GM23338 (cell line): ENCODE measurements around the gene ARID3B. TPM values are rescaled to one million over a fixed set of nuclear protein-coding genes. Genes with fewer than 3 reads are reported as not detected.

Experiments
- ATAC-seq: fragments of 200-7000 bp; cut with Tn5 transposase; 3 replicates; pipeline ENCODE4 v1.9.1; 2020
- DNase-seq: peaks from one replicate; pipeline ENCODE4 v3.0.0-alpha.2; 2015; ENCODE audit warnings: low spot score
- H2AFZ ChIP-seq: fragments of 200-600 bp; sonication (generic); 2 replicates; pipeline ENCODE4 v1.8.0; 2016; ENCODE audit warnings: antibody characterized with exemption, mild to moderate bottlenecking, moderate library complexity
- H3F3A ChIP-seq: fragments of 200-600 bp; sonication (generic); replicated peaks from 2 replicates; pipeline ENCODE4 v1.8.0; 2017; ENCODE audit warnings: antibody characterized with exemption, mixed run types, low read depth
- H3K27ac ChIP-seq: fragments of 200-600 bp; sonication (generic); 2 replicates; pipeline ENCODE4 v1.6.1; 2016; ENCODE audit warnings: low read depth
- H3K27me3 ChIP-seq: fragments of 200-600 bp; sonication (generic); 2 replicates; pipeline ENCODE4 v1.8.0; 2016; ENCODE audit warnings: mild to moderate bottlenecking, mixed run types, moderate library complexity; ENCODE audit not compliant: insufficient read depth
- H3K36me3 ChIP-seq: fragments of 200-600 bp; sonication (generic); 2 replicates; pipeline ENCODE4 v1.8.0; 2016; ENCODE audit warnings: mild to moderate bottlenecking; ENCODE audit not compliant: insufficient read depth
- H3K4me1 ChIP-seq: fragments of 200-600 bp; sonication (generic); 2 replicates; pipeline ENCODE4 v1.8.0; 2016; ENCODE audit warnings: mild to moderate bottlenecking, moderate library complexity; ENCODE audit not compliant: insufficient read depth
- H3K4me2 ChIP-seq: fragments of 200-600 bp; sonication (generic); 2 replicates; pipeline ENCODE4 v1.7.1; 2017; ENCODE audit warnings: mixed run types
- H3K4me3 ChIP-seq: fragments of 200-600 bp; sonication (generic); 2 replicates; pipeline ENCODE4 v1.6.1; 2016; ENCODE audit warnings: mixed run types
- H3K79me2 ChIP-seq: fragments of 200-600 bp; sonication (generic); replicated peaks from 2 replicates; pipeline ENCODE4 v1.8.0; 2017; ENCODE audit warnings: mild to moderate bottlenecking; ENCODE audit not compliant: insufficient read depth
- H3K9me2 ChIP-seq: fragments of 200-600 bp; sonication (generic); 2 replicates; pipeline ENCODE4 v1.8.0; 2017; ENCODE audit not compliant: insufficient read depth
- H4K20me1 ChIP-seq: fragments of 200-600 bp; sonication (generic); replicated peaks from 2 replicates; pipeline ENCODE4 v1.8.0; 2017; ENCODE audit warnings: mild to moderate bottlenecking; ENCODE audit not compliant: insufficient read depth
- H3K27ac Mint-ChIP-seq: 2 replicates; pipeline ENCODE4 v1.8.0; 2020; ENCODE audit warnings: inconsistent platforms, mild to moderate bottlenecking, moderate library complexity, mixed read lengths
- H3K27me3 Mint-ChIP-seq: 3 replicates; pipeline ENCODE4 v1.8.0; 2022; ENCODE audit warnings: low read depth, mild to moderate bottlenecking, moderate library complexity, mixed read lengths, inconsistent platforms; ENCODE audit not compliant: insufficient read depth, poor library complexity
- H3K36me3 Mint-ChIP-seq: 3 replicates; pipeline ENCODE4 v1.8.0; 2021; ENCODE audit warnings: low read depth, mild to moderate bottlenecking, inconsistent platforms, moderate library complexity, mixed read lengths
- H3K4me1 Mint-ChIP-seq: 3 replicates; pipeline ENCODE4 v1.8.0; 2020; ENCODE audit warnings: mild to moderate bottlenecking, inconsistent platforms, mixed read lengths
- H3K4me3 Mint-ChIP-seq: 3 replicates; pipeline ENCODE4 v1.8.0; 2021; ENCODE audit warnings: moderate library complexity, mild to moderate bottlenecking, inconsistent platforms, mixed read lengths
- H3K9me3 Mint-ChIP-seq: 3 replicates; pipeline ENCODE4 v1.8.0; 2020; ENCODE audit warnings: moderate library complexity, mild to moderate bottlenecking, inconsistent platforms, mixed read lengths
- ETS1 ChIP-seq: IDR thresholded peaks from 2 replicates; pipeline ENCODE4 v1.6.1; 2016; ENCODE audit warnings: antibody characterized with exemption
- EZH2 ChIP-seq: fragments of 200-600 bp; sonication (generic); IDR thresholded peaks from one replicate; pipeline ENCODE4 v1.8.0; 2017; ENCODE audit warnings: antibody characterized with exemption, mild to moderate bottlenecking, low read depth; ENCODE audit not compliant: unreplicated experiment
- EZH2phosphoT487 ChIP-seq: fragments of 200-600 bp; sonication (generic); IDR thresholded peaks from one replicate; pipeline ENCODE4 v1.8.1; 2018; ENCODE audit warnings: antibody characterized with exemption; ENCODE audit not compliant: unreplicated experiment
- JUNB ChIP-seq: IDR thresholded peaks from one replicate; pipeline ENCODE4 v1.6.1; 2016; ENCODE audit warnings: antibody characterized with exemption; ENCODE audit not compliant: unreplicated experiment
- NANOG ChIP-seq: IDR thresholded peaks from 2 replicates; pipeline ENCODE4 v1.6.1; 2016; ENCODE audit warnings: antibody characterized with exemption, borderline replicate concordance
- POLR2AphosphoS5 ChIP-seq: IDR thresholded peaks from 2 replicates; pipeline ENCODE4 v1.6.1; 2016; ENCODE audit warnings: antibody characterized with exemption, low read depth
- ZNF114 ChIP-seq: fragments of 250-450 bp; sonication (Bioruptor Pico); IDR thresholded peaks from 2 replicates; pipeline ENCODE4 v1.5.0; 2020; ENCODE audit warnings: mild to moderate bottlenecking, moderate library complexity
- ZNF331 ChIP-seq: fragments of 250-450 bp; sonication (Bioruptor Pico); IDR thresholded peaks from 2 replicates; pipeline ENCODE4 v1.5.0; 2020; ENCODE audit warnings: low read depth, mild to moderate bottlenecking, moderate library complexity
- ZNF462 ChIP-seq: fragments of 250-450 bp; sonication (Bioruptor Pico); IDR thresholded peaks from 2 replicates; pipeline ENCODE4 v1.5.0; 2020; ENCODE audit warnings: mild to moderate bottlenecking, moderate library complexity
- polyA plus RNA-seq: library from polyadenylated mRNA; unstranded; fragments of >200 nt; fragmentation: Nextera tagmentation; extraction: Ambion mirVana; gene quantifications from 2 replicates; pipeline ENCODE4 v1.2.1, GENCODE V29; 2016
- total RNA-seq: library from RNA; depleted of rRNA; stranded (reverse); fragments of >200 nt; shearing (Covaris generic); gene quantifications from 2 replicates; pipeline ENCODE4 v1.2.3, GENCODE V29; 2014
- TF ChIP-seq, protein P1 (sequence below): IDR thresholded peaks from one replicate; pipeline ENCODE4 v1.6.1; 2018; ENCODE audit warnings: antibody characterized with exemption; ENCODE audit not compliant: unreplicated experiment
- TF ChIP-seq, protein P2 (sequence below), 2 experiments: fragments of 200-600 bp in 1 of 2; sonication (generic) in 1 of 2; conservative IDR thresholded peaks; 2 replicates each; pipeline versions ENCODE4 v1.5.1 to v1.6.1; 2016 to 2017; ENCODE audit warnings: antibody characterized with exemption in 2 of 2, low read depth in 2 of 2, mild to moderate bottlenecking in 2 of 2, moderate library complexity in 1 of 2

ARID3B gene
- total and polyA plus RNA-seq, 2 experiments from 2014 or later = 65.5 to 147 TPM

DNA sequence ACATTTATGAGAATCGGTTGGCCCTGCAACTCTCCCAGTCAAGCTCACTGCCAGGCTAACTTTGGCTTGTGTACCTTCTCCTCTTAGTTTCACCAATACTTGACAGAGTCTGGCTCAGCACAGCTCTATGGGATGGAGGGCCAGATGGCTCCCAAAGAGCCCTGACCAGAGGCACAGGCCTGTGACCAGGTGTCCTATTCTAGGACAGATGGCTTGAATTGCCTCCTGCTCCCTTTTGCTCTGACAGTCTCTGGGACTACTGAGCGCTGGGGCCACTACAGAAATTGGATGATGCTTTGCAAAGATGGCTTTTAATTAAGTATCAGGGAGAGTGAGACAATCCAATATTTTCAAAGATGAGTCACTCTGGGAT, 10.3 kb upstream of the ARID3B start:
- H2AFZ ChIP-seq = no peak overlapping the region
- H4K20me1 ChIP-seq = no peaks in the 10 kb centered on the region
- no peaks in the 10 kb centered on the region for H3K36me3 Mint-ChIP-seq
- peaks cover 3% of the 10 kb centered on the region for H3K27me3 Mint-ChIP-seq
- no peaks in the 10 kb centered on the region for H3K9me2 ChIP-seq
- H3K27ac ChIP-seq = peak overlapping the region; percentile 89
- H3K4me2 ChIP-seq = peak overlapping the region; percentile 20
- peaks cover 22% of the 10 kb centered on the region for H3K4me1 ChIP-seq
- H3K27me3 ChIP-seq = no peaks in the 10 kb centered on the region
- peak overlapping the region; percentile 95 for H3K27ac Mint-ChIP-seq
- peak overlapping the region; percentile 4; the same call in 1 of the 3 replicates for H3K4me3 Mint-ChIP-seq
- H3K4me1 Mint-ChIP-seq = peaks cover 23% of the 10 kb centered on the region
- no peak overlapping the region; the same call in 1 of the 2 replicates for H3K4me3 ChIP-seq
- ATAC-seq = peak; percentile 12
- H3F3A ChIP-seq = peaks cover 3% of the 10 kb centered on the region; the same call in 1 of the 2 replicates
- no peaks in the 10 kb centered on the region for H3K79me2 ChIP-seq
- no peak for DNase-seq
- H3K36me3 ChIP-seq = no peaks in the 10 kb centered on the region
- TF ChIP-seq ZNF114 (CRISPR knock-in tag) = no peak
- TF ChIP-seq, protein P1, sequence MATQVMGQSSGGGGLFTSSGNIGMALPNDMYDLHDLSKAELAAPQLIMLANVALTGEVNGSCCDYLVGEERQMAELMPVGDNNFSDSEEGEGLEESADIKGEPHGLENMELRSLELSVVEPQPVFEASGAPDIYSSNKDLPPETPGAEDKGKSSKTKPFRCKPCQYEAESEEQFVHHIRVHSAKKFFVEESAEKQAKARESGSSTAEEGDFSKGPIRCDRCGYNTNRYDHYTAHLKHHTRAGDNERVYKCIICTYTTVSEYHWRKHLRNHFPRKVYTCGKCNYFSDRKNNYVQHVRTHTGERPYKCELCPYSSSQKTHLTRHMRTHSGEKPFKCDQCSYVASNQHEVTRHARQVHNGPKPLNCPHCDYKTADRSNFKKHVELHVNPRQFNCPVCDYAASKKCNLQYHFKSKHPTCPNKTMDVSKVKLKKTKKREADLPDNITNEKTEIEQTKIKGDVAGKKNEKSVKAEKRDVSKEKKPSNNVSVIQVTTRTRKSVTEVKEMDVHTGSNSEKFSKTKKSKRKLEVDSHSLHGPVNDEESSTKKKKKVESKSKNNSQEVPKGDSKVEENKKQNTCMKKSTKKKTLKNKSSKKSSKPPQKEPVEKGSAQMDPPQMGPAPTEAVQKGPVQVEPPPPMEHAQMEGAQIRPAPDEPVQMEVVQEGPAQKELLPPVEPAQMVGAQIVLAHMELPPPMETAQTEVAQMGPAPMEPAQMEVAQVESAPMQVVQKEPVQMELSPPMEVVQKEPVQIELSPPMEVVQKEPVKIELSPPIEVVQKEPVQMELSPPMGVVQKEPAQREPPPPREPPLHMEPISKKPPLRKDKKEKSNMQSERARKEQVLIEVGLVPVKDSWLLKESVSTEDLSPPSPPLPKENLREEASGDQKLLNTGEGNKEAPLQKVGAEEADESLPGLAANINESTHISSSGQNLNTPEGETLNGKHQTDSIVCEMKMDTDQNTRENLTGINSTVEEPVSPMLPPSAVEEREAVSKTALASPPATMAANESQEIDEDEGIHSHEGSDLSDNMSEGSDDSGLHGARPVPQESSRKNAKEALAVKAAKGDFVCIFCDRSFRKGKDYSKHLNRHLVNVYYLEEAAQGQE = no peak
- TF ChIP-seq EZH2phosphoT487 = no peak
- TF ChIP-seq ZNF462 (CRISPR knock-in tag) = no peak
- no peak for TF ChIP-seq ZNF331 (CRISPR knock-in tag)
- no peak for TF ChIP-seq EZH2
- no peak for TF ChIP-seq POLR2AphosphoS5
- TF ChIP-seq NANOG = no peak
- TF ChIP-seq, protein P2, sequence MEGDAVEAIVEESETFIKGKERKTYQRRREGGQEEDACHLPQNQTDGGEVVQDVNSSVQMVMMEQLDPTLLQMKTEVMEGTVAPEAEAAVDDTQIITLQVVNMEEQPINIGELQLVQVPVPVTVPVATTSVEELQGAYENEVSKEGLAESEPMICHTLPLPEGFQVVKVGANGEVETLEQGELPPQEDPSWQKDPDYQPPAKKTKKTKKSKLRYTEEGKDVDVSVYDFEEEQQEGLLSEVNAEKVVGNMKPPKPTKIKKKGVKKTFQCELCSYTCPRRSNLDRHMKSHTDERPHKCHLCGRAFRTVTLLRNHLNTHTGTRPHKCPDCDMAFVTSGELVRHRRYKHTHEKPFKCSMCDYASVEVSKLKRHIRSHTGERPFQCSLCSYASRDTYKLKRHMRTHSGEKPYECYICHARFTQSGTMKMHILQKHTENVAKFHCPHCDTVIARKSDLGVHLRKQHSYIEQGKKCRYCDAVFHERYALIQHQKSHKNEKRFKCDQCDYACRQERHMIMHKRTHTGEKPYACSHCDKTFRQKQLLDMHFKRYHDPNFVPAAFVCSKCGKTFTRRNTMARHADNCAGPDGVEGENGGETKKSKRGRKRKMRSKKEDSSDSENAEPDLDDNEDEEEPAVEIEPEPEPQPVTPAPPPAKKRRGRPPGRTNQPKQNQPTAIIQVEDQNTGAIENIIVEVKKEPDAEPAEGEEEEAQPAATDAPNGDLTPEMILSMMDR (conservative IDR thresholded peaks at IDR 0.05; ENCODE audit: low read depth in 2 of 2) = no peak
- no peak for TF ChIP-seq ETS1
- no peak for TF ChIP-seq JUNB
- H3K9me3 Mint-ChIP-seq = no peaks in the 10 kb centered on the region
